ENCODE measurements around the gene BABAM1. TPM values are rescaled to one million over a fixed set of nuclear protein-coding genes. Genes with fewer than 3 reads are reported as not detected.

BABAM1 gene
- total and polyA plus RNA-seq, 2 of the 4 experiments (the other 2 are of a cell fraction) = 95.1 to 101 TPM

- no peak for TF ChIP-seq CTCF (conservative IDR thresholded peaks at IDR 0.05; ENCODE audit: low read depth, low read length)
- no peak for TF ChIP-seq RCOR1 (IDR thresholded peaks at IDR 0.05; ENCODE audit: insufficient replicate concordance, low read length)
- no peak for TF ChIP-seq RAD21 (IDR thresholded peaks at IDR 0.05; ENCODE audit: low read length)
- TF ChIP-seq RFX5 (IDR thresholded peaks at IDR 0.05; ENCODE audit: low read depth, low read length) = 0 out of 2 replicates have a peak, but pooled peaks have one; percentile 14
These were observed at the start of gene BABAM1 (continued) for GRCh38 chr19:17266975-17267788.
